Measurements from ENCODE around the gene CAPZA2. TPM values are rescaled to one million over a fixed set of nuclear protein-coding genes. Genes with fewer than 3 reads are reported as not detected.

The CAPZA2 gene
- total and polyA plus RNA-seq, 11 donors: 37.4 to 483 (median 324) TPM

DNA sequence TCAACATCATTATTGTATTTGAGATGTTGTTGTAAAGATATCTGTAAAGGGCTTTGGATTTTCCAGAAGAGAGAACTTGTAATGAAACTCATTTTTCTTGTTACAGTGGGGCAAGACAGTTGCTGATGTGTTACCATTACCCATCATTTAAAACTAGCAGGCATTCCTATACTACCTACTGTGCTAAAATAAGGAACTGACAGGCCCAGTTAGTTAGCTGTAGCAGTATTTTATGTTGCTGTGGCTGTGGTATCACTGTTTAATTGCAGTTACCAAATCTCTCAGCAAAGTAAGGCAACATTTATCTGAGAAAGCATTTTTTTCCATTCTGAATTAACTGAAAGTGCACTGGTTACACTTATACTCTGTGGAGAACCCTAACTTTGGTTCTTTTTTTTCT lies 100.8 kb downstream of the CAPZA2 start:
- Histone ChIP-seq H3K36me3 (peaks cover 0 to 3% (median 0%) of the 10 kb centered on the region in 9 donors), H3K9me3 (no peaks in the 10 kb centered on the region), H3K4me1 (peaks cover 0 to 29% (median 0%) of the 10 kb centered on the region in 12 donors), H3K4me3 (no peak overlapping the region), H3K27ac (peak overlapping the region in 3 of 12 donors; percentile 2 to 39 (median 29)), H3K27me3 (no peaks in the 10 kb centered on the region)
- no peak for DNase-seq
- peak in 2 of 4 donors; percentile 43 to 78 for ATAC-seq
- intact Hi-C loops (cut with DNase I): no loop called here
- no peak for TF ChIP-seq CTCF (IDR thresholded peaks at IDR 0.05)
- TF ChIP-seq POLR2A (IDR thresholded peaks at IDR 0.05): no peak

GRCh38 chr7:116966601-116967000 lies 104.2 kb downstream of the CAPZA2 start:
- Histone ChIP-seq H3K4me3 (no peak overlapping the region), H3K9me3 (no peaks in the 10 kb centered on the region), H3K27ac (no peak overlapping the region), H3K36me3 (no peaks in the 10 kb centered on the region), H3K27me3 (no peaks in the 10 kb centered on the region), H3K4me1 (peaks cover 0 to 30% (median 12%) of the 10 kb centered on the region in 12 donors)
- DNase-seq (no peak), ATAC-seq (no peak)
- intact Hi-C loops (cut with DNase I): no loop called here
- TF ChIP-seq CTCF (IDR thresholded peaks at IDR 0.05) (no peak), POLR2A (IDR thresholded peaks at IDR 0.05) (no peak)

DNA sequence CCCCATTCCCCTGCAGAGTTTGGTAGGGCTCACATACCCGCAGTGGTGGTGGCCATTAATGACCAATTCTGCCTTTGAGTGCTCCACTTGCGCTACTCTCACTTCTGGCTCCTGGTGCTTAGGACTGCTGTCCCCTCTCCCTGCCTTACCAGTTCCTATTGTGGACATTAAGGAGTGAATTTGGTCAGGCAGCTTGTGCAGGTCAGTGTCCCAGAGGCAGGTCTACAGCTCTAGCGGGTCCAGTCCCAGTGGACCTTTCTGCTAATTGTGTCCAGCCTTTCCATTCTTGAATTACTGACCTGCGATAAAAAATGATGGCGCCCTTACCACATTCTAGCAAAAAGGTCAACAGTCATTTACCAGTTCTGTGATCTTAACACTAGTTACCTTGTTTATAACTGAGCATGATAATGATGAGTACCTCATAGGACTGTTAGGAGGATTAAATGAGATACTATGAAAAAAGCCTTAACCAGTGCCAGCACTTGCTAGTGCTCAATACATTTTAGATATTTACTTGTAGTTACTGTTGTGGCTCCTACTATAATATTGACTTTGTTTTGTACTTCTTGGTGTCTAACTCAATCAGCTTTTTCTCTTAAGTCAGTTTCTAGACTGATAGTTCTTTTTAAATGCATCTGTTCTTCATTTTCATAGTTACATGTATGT lies 105.0 kb downstream of the CAPZA2 start:
- DNase-seq: no peak
- peak in 1 of 4 donors; percentile 12 for ATAC-seq
- WGBS, 4 donors: 97 to 99% (median 98%) methylated on average over 5 of the region's 5 CpGs
- H3K4me3 ChIP-seq: no peak overlapping the region
- TF ChIP-seq CTCF (IDR thresholded peaks at IDR 0.05) (no peak), POLR2A (IDR thresholded peaks at IDR 0.05) (no peak)
- no peak overlapping the region for H3K27ac ChIP-seq
- H3K4me1 ChIP-seq: peaks cover 0 to 35% (median 14%) of the 10 kb centered on the region in 12 donors
- H3K27me3 ChIP-seq: no peaks in the 10 kb centered on the region
- H3K9me3 ChIP-seq: no peaks in the 10 kb centered on the region
- no peaks in the 10 kb centered on the region for H3K36me3 ChIP-seq
- intact Hi-C loops (cut with DNase I): no loop called here

DNA sequence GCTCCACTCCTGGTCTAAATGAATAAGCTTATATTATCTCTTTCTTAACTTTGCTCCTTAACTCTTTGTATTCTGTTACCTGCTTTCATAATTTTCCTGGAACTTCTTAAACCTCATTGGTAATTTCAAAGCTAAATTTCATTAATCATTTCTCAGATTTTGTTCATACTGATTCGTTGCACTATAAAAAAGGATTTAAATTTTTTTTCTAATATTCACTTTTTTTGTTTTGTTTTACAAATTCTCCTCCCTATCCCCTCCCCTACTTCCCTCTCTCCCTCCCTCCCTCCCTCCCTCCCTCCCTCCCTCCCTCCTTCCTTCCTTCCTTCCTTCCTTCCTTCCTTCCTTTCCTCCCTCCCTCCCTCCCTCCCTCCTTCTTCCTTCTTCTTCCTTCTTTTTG lies 105.6 kb downstream of the CAPZA2 start:
- TF ChIP-seq CTCF (IDR thresholded peaks at IDR 0.05) (no peak), POLR2A (IDR thresholded peaks at IDR 0.05) (no peak)
- DNase-seq (no peak), ATAC-seq (no peak)
- Histone ChIP-seq H3K36me3 (no peaks in the 10 kb centered on the region), H3K9me3 (no peaks in the 10 kb centered on the region), H3K27ac (no peak overlapping the region), H3K27me3 (no peaks in the 10 kb centered on the region), H3K4me1 (peaks cover 0 to 35% (median 14%) of the 10 kb centered on the region in 12 donors), H3K4me3 (no peak overlapping the region)
- WGBS, 4 donors: 89 to 94% (median 91%) methylated on average over 1 of the region's 1 CpG
- intact Hi-C loops (cut with DNase I): no loop called here

Measured in heart left ventricle (tissue), 16 donors.